GM13977 (cell line): ENCODE data around the gene ITPK1.

Source experiments
- DNase-seq: peaks from one replicate; pipeline ENCODE4 v3.0.0; 2012; ENCODE audit warnings: low spot score
- CTCF ChIP-seq: IDR thresholded peaks from 2 replicates; pipeline ENCODE4 v1.5.1; 2012; ENCODE audit warnings: mild to moderate bottlenecking, control low read depth; ENCODE audit not compliant: insufficient read depth; ENCODE audit errors: extremely low read depth, missing control alignments
- in situ Hi-C: fragments of 300-500 bp; cut with MboI; formaldehyde crosslinking; loops from one replicate; pipeline ENCODE4 v1.12.0; 2022; ENCODE audit warnings: low sequenced_read_pairs, low pct_unique_long_range_greater_than_20kb, mixed read lengths, inconsistent platforms; ENCODE audit not compliant: unreplicated experiment

The ITPK1 gene

GRCh38 chr14:93019367-93019843, 96.3 kb downstream of the ITPK1 start:
- no peak for DNase-seq
- in situ Hi-C loops = no loop called here
- TF ChIP-seq CTCF = no peak

GRCh38 chr14:93018366-93018765, 97.4 kb downstream of the ITPK1 start:
- in situ Hi-C loops = no loop called here
- TF ChIP-seq CTCF = no peak
- DNase-seq = no peak

- no peak for DNase-seq
- in situ Hi-C loops = no loop called here
- TF ChIP-seq CTCF = no peak
Measured at GRCh38 chr14:93017898-93018297, 97.8 kb downstream of the ITPK1 start.

GRCh38 chr14:93017301-93017797, 98.4 kb downstream of the ITPK1 start:
- in situ Hi-C loops = no loop called here
- no peak for TF ChIP-seq CTCF
- DNase-seq = no peak

- TF ChIP-seq CTCF = no peak
- no peak for DNase-seq
- in situ Hi-C loops = no loop called here
Measured at GRCh38 chr14:93016275-93016845, 99.4 kb downstream of the ITPK1 start.

- TF ChIP-seq CTCF = no peak
- in situ Hi-C loops = no loop called here
- DNase-seq = no peak
Measured at GRCh38 chr14:93015505-93015904, 100.2 kb downstream of the ITPK1 start.

GRCh38 chr14:93015064-93015463, 100.7 kb downstream of the ITPK1 start:
- in situ Hi-C loops = no loop called here
- no peak for TF ChIP-seq CTCF
- DNase-seq = no peak
